ENCODE data around the gene CDC73.
"Not testable (repeated sequence)": the region's sequence is repeated elsewhere in the genome, so short reads cannot be mapped to it uniquely, and the experiment has no call there.

CDC73 gene

DNA sequence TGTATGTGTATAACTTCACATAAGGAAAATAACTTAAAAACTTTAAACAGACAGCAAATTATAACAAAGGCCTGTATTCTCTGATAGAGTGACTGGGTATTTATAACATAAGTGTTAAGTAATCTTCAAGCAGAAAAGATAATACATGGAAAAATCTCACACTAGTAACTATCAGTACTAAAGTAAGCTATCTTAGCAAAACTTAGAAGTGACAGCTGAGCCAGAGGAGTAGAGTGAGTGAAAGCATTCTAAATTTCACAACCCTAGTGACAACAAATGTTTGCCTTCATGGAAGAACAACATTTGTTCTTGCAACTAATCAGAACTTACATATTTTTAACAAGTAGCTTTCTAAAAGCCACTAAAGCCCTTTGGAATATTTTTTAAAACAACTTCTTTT, 139.1 kb downstream of the CDC73 start:
- Histone ChIP-seq H3K9me3 (ENCODE audit: severe bottlenecking) (no peaks in the 10 kb centered on the region), H3K27ac (no peak overlapping the region), H3K4me3 (ENCODE audit: low read depth, low read length) (no peak overlapping the region), H3K36me3 (0 out of 2 replicates have a peak, but pooled peaks cover 2% of the 10 kb centered on the region), H3K27me3 (ENCODE audit: insufficient read depth, low read depth, severe bottlenecking) (no peaks in the 10 kb centered on the region)
- no peak for DNase-seq
- TF ChIP-seq, protein P1, sequence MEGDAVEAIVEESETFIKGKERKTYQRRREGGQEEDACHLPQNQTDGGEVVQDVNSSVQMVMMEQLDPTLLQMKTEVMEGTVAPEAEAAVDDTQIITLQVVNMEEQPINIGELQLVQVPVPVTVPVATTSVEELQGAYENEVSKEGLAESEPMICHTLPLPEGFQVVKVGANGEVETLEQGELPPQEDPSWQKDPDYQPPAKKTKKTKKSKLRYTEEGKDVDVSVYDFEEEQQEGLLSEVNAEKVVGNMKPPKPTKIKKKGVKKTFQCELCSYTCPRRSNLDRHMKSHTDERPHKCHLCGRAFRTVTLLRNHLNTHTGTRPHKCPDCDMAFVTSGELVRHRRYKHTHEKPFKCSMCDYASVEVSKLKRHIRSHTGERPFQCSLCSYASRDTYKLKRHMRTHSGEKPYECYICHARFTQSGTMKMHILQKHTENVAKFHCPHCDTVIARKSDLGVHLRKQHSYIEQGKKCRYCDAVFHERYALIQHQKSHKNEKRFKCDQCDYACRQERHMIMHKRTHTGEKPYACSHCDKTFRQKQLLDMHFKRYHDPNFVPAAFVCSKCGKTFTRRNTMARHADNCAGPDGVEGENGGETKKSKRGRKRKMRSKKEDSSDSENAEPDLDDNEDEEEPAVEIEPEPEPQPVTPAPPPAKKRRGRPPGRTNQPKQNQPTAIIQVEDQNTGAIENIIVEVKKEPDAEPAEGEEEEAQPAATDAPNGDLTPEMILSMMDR (IDR thresholded peaks at IDR 0.05; ENCODE audit: low read depth, low read length), result no peak

DNA sequence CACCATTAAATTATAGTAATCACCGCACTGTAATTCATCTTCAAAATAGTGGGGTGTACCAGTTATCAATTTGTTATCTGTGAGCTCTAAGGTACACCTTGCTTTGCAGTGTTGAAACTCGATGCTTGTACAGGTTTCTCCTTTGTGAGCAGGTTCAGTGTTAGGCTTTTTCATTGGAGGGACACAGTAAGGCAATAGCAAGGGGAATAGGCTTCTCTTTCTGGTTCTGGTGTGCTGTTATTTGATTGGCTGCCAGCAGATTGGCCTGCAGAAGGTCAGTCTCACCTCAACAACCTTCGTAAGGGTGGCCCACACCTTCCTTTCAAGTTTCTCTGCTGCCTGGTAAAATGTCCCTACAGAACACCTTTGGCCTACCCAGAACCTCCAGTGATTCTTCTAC, 140.8 kb downstream of the CDC73 start:
- Histone ChIP-seq H3K27me3 (ENCODE audit: insufficient read depth, low read depth, severe bottlenecking) (no peaks in the 10 kb centered on the region), H3K27ac (no peak overlapping the region), H3K36me3 (0 out of 2 replicates have a peak, but pooled peaks cover 2% of the 10 kb centered on the region), H3K9me3 (ENCODE audit: severe bottlenecking) (no peaks in the 10 kb centered on the region), H3K4me3 (ENCODE audit: low read depth, low read length) (no peak overlapping the region)
- no peak for DNase-seq
- TF ChIP-seq, protein P1 (IDR thresholded peaks at IDR 0.05; ENCODE audit: low read depth, low read length), result no peak

DNA sequence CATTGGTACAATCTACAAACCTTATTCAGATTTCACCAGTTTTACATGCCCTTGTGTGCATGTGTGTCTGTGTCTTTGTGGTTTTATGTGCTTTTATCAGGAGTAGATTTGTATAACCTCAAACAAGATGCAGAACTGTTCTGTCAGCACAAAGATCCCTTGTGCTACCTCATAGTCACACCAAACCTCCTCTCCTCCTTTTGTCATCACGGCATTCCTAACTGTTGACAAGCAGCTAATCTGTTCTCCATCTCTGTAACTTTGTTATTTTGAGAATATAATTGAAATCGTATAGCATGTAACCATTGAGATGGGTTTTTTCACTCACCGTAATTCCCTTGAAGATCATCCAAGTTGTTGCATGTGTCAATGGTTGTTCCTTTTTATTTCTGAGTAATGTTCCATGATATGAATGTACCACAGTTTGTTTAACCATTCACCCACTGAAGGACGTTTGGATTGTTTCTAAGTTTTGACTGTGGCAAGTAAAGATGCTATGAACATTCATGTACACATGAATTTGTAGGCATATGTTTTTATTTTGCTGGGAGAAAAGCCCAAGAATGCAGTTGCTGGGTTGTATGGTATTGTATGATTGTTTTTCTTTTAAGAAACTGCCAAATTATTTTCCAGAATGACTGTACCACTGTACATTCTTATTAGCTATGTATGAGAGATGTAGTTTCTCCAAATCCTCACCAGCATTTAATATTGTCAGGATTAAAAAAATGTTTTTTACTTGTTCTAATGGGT, 142.7 kb downstream of the CDC73 start:
- Histone ChIP-seq H3K27ac (no peak overlapping the region), H3K27me3 (ENCODE audit: insufficient read depth, low read depth, severe bottlenecking) (no peaks in the 10 kb centered on the region), H3K9me3 (ENCODE audit: severe bottlenecking) (no peaks in the 10 kb centered on the region), H3K36me3 (no peaks in the 10 kb centered on the region), H3K4me3 (ENCODE audit: low read depth, low read length) (no peak overlapping the region)
- DNase-seq, result no peak
- TF ChIP-seq, protein P1 (IDR thresholded peaks at IDR 0.05; ENCODE audit: low read depth, low read length), result no peak

DNA sequence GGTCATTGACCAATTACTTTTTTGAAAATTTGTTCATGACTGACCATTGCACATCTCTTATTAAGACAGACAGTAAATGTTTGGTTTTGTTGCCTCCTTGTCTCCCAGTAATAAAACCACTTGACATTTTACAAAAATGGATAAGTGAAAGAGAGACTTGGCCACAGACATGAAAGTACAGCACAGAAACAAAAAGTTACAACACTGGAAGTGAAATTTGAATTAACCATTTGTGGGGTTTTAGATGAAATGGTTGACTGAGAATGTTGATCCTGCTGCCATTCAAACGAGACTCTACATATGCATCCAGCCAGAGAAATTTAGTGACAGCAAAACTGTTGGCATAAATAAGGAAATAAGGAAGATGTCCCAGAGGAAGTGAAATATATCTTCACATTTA, 143.9 kb downstream of the CDC73 start:
- no peaks in the 10 kb centered on the region for H3K36me3 ChIP-seq
- H3K27ac ChIP-seq, result no peak overlapping the region
- DNase-seq, result no peak
- H3K27me3 ChIP-seq (ENCODE audit: insufficient read depth, low read depth, severe bottlenecking), result no peaks in the 10 kb centered on the region
- TF ChIP-seq, protein P1 (IDR thresholded peaks at IDR 0.05; ENCODE audit: low read depth, low read length), result no peak
- no peaks in the 10 kb centered on the region for H3K9me3 ChIP-seq (ENCODE audit: severe bottlenecking)
- no peak overlapping the region for H3K4me3 ChIP-seq (ENCODE audit: low read depth, low read length)

DNA sequence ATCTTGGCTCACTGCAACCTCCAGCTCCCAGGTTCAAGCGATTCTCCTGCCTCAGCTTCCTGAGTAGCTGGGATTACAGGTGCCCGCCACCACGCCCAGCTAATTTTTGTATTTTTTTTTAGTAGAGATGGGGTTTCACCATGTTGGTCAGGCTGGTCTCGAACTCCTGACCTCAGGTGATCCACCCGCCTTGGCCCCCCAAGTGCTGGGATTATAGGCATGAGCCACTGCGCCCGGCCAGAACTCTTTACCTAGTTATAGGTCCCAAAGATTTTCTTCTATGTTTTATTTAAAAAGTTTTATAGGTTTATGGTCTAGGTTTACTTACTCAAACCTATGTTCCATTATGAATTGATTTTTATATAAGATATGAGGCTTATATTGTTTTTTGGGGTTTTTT, 145.0 kb downstream of the CDC73 start:
- H3K27me3 ChIP-seq (ENCODE audit: insufficient read depth, low read depth, severe bottlenecking); DNase-seq; H3K9me3 ChIP-seq (ENCODE audit: severe bottlenecking); H3K4me3 ChIP-seq (ENCODE audit: low read depth, low read length); H3K27ac ChIP-seq; H3K36me3 ChIP-seq: not testable (repeated sequence)

DNA sequence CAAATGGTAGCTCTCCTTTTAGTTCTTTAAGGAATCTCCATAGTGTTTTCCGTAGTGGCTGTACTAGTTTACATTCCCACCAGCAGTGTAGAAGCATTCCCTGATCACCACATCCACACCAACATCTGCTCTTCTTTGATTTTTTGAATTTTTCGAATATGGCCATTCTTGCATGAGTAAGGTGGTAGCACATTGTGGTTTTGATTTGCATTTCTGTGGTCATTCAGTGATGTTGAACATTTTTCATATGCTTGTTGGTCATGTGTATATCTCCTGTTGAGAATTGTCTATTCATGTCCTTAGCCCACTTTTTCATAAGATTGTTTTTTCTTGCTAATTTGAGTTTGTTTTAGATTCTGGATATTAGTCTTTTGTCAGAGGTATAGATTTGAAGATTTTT, 149.2 kb downstream of the CDC73 start:
- no peaks in the 10 kb centered on the region for H3K9me3 ChIP-seq (ENCODE audit: severe bottlenecking)
- H3K27me3 ChIP-seq (ENCODE audit: insufficient read depth, low read depth, severe bottlenecking), result no peaks in the 10 kb centered on the region
- DNase-seq, result no peak
- H3K27ac ChIP-seq, result no peak overlapping the region
- TF ChIP-seq, protein P1 (IDR thresholded peaks at IDR 0.05; ENCODE audit: low read depth, low read length), result no peak
- H3K36me3 ChIP-seq, result no peaks in the 10 kb centered on the region
- no peak overlapping the region for H3K4me3 ChIP-seq (ENCODE audit: low read depth, low read length)

Data from WERI-Rb-1 (cell line).